Calu3 (cell line): ENCODE measurements around the gene ZNF18. TPM values are rescaled to one million over a fixed set of nuclear protein-coding genes. Genes with fewer than 3 reads are reported as not detected.

Experiments
- BruUV-seq: library from RNA; stranded (reverse); fragments of 400-500 nt; replicated peaks from 2 replicates; lab custom pipeline; 2021; lab: Mats Ljungman, UMichigan
- CTCF ChIA-PET: fragments of 300-600 bp; sonication (Branson Sonifier 250); formaldehyde crosslinking; loops from one replicate; lab custom pipeline; 2022; ENCODE audit warnings: antibody characterized with exemption; lab: Charles Lee
- DNase-seq: peaks from one replicate; pipeline ENCODE4 v3.0.0; 2022
- H3K27ac Mint-ChIP-seq: one replicate; pipeline ENCODE4 v1.8.0; 2022; ENCODE audit warnings: mixed read lengths; ENCODE audit not compliant: unreplicated experiment
- H3K27me3 Mint-ChIP-seq: one replicate; pipeline ENCODE4 v1.8.0; 2022; ENCODE audit warnings: mixed read lengths; ENCODE audit not compliant: unreplicated experiment
- H3K36me3 Mint-ChIP-seq: one replicate; pipeline ENCODE4 v1.8.0; 2022; ENCODE audit warnings: mild to moderate bottlenecking, moderate library complexity, mixed read lengths; ENCODE audit not compliant: insufficient read depth, unreplicated experiment
- H3K4me1 Mint-ChIP-seq: one replicate; pipeline ENCODE4 v1.8.0; 2022; ENCODE audit warnings: mild to moderate bottlenecking, low read depth, mixed read lengths; ENCODE audit not compliant: unreplicated experiment
- H3K4me3 Mint-ChIP-seq: one replicate; pipeline ENCODE4 v1.8.0; 2022; ENCODE audit warnings: mild to moderate bottlenecking, low read depth, moderate library complexity, mixed read lengths; ENCODE audit not compliant: unreplicated experiment
- H3K9me3 Mint-ChIP-seq: one replicate; pipeline ENCODE4 v1.8.0; 2022; ENCODE audit warnings: low read depth, mixed read lengths; ENCODE audit not compliant: unreplicated experiment
- CTCF ChIP-seq: fragments of 200-600 bp; IDR thresholded peaks from one replicate; pipeline ENCODE4 v1.8.0; 2022; ENCODE audit warnings: antibody characterized with exemption; ENCODE audit not compliant: unreplicated experiment
- intact Hi-C: fragments of 100-400 bp; cut with micrococcal nuclease; formaldehyde crosslinking; loops from one replicate; pipeline ENCODE4 v1.10.0; 2022; ENCODE audit not compliant: unreplicated experiment
- total RNA-seq: library from RNA; stranded (reverse); gene quantifications from 2 replicates; pipeline ENCODE4 v1.2.3, GENCODE V29; 2022

Gene ZNF18
- total RNA-seq, 1 experiment from 2014 or later = 4.2 TPM

GRCh38 chr17:11986942-11987329 lies 10.3 kb downstream of the ZNF18 start:
- Mint-ChIP-seq H3K27me3 (no peaks in the 10 kb centered on the region), H3K9me3 (no peaks in the 10 kb centered on the region), H3K4me3 (no peak overlapping the region), H3K27ac (no peak overlapping the region), H3K36me3 (no peaks in the 10 kb centered on the region), H3K4me1 (no peaks in the 10 kb centered on the region)
- DNase-seq = peak; percentile 3
- no TSS peak for BruUV-seq
- CTCF ChIA-PET = no interaction called here
- intact Hi-C loops = loop anchor here (5.0 to 10.0 kb wide), 2 partner anchors 1110 to 1342 kb away; no protein-coding TSS in a partner anchor
- no peak for TF ChIP-seq CTCF

GRCh38 chr17:11986179-11986941 lies 10.9 kb downstream of the ZNF18 start:
- H3K4me1 Mint-ChIP-seq = no peaks in the 10 kb centered on the region
- CTCF ChIA-PET = no interaction called here
- H3K9me3 Mint-ChIP-seq = no peaks in the 10 kb centered on the region
- H3K4me3 Mint-ChIP-seq = no peak overlapping the region
- no peaks in the 10 kb centered on the region for H3K27me3 Mint-ChIP-seq
- no peak for TF ChIP-seq CTCF
- H3K36me3 Mint-ChIP-seq = no peaks in the 10 kb centered on the region
- intact Hi-C loops = loop anchor here (5.0 to 10.0 kb wide), 2 partner anchors 1109 to 1342 kb away; no protein-coding TSS in a partner anchor
- BruUV-seq = no TSS peak
- H3K27ac Mint-ChIP-seq = no peak overlapping the region
- DNase-seq = no peak

DNA sequence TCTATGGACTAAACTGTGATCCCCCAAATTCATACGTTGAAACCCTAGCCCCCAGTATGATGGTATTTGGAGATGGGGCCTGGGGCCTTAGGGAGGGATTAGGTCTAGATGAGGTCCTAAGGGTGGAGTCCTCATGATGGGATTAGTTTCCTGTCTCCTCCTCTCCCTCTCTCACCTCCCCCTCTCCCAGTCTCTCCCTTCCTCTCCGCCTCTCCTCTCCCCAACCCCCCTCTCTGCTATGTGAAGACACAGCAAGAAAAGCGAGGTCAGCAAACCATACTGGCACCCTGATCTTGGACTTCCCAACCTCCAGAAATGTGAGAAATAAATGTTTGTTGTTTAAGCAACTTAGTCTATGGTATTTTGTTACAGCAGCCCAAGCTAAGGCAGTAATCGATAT lies 15.4 kb downstream of the ZNF18 start:
- TF ChIP-seq CTCF = no peak
- no peak for DNase-seq
- Mint-ChIP-seq H3K36me3 (no peaks in the 10 kb centered on the region), H3K27me3 (no peaks in the 10 kb centered on the region), H3K4me3 (no peak overlapping the region), H3K4me1 (no peaks in the 10 kb centered on the region), H3K9me3 (no peaks in the 10 kb centered on the region), H3K27ac (no peak overlapping the region)
- CTCF ChIA-PET = interaction anchor here (1.4 kb wide), 1 partner anchor 15 kb away, joined by 3 read pairs; the partner anchor contains the start of gene ZNF18
- BruUV-seq = no TSS peak
- intact Hi-C loops = loop anchor here (10.0 kb wide), 1 partner anchor 1337 kb away; no protein-coding TSS in a partner anchor

GRCh38 chr17:11980813-11981212 lies 16.5 kb downstream of the ZNF18 start:
- no peaks in the 10 kb centered on the region for H3K4me1 Mint-ChIP-seq
- no peaks in the 10 kb centered on the region for H3K9me3 Mint-ChIP-seq
- H3K4me3 Mint-ChIP-seq = no peak overlapping the region
- BruUV-seq = no TSS peak
- no peaks in the 10 kb centered on the region for H3K27me3 Mint-ChIP-seq
- H3K36me3 Mint-ChIP-seq = no peaks in the 10 kb centered on the region
- DNase-seq = no peak
- no peak for TF ChIP-seq CTCF
- intact Hi-C loops = loop anchor here (10.0 kb wide), 1 partner anchor 1336 kb away; no protein-coding TSS in a partner anchor
- CTCF ChIA-PET = interaction anchor here (1.1 to 1.4 kb wide), 2 partner anchors 16 to 1105 kb away, joined by 3 to 4 read pairs; partner anchors contain the start of gene ZNF18
- H3K27ac Mint-ChIP-seq = no peak overlapping the region
